ENCODE results near the gene CTTNBP2.

DNA sequence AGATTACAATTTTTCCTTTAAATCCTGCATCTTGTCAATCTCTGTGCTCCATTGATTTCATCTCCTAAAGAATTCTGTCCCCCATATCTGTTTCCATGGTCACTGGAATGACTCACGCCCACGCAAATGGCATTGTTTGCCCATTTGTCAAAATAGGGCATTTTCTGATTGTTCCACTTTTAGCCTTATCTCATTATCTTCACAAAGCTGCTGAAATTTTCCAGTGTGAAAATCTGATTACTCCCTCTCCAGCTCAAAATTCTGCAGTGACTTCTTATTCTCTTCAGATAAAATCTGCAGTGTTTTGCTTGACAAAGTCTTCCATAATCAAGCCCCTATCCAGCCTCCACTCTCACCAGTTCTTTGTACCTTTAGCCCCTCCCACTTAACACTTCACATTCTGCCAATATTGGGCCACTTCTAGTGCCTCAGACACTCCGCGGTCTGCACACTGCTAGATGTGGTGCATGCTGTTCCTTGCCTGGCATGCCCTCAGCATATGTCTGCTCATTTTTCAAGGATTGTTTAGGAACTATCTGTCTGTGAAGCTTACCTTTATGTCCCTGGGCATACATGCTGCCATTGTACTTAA, 33.9 kb upstream of the CTTNBP2 start:
- TF ChIP-seq, protein P1, sequence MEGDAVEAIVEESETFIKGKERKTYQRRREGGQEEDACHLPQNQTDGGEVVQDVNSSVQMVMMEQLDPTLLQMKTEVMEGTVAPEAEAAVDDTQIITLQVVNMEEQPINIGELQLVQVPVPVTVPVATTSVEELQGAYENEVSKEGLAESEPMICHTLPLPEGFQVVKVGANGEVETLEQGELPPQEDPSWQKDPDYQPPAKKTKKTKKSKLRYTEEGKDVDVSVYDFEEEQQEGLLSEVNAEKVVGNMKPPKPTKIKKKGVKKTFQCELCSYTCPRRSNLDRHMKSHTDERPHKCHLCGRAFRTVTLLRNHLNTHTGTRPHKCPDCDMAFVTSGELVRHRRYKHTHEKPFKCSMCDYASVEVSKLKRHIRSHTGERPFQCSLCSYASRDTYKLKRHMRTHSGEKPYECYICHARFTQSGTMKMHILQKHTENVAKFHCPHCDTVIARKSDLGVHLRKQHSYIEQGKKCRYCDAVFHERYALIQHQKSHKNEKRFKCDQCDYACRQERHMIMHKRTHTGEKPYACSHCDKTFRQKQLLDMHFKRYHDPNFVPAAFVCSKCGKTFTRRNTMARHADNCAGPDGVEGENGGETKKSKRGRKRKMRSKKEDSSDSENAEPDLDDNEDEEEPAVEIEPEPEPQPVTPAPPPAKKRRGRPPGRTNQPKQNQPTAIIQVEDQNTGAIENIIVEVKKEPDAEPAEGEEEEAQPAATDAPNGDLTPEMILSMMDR (IDR thresholded peaks at IDR 0.05): no peak
- TF ChIP-seq POLR2AphosphoS5 (IDR thresholded peaks at IDR 0.05): no peak
